Suprapubic skin (tissue), 3 donors: ENCODE results near the gene SMTNL2.

Source experiments
- EP300 ChIP-seq: sonication (generic); formaldehyde crosslinking; IDR thresholded peaks from one replicate; pipeline ENCODE4 v1.6.1; 2017; ENCODE audit warnings: antibody characterized with exemption
- TF ChIP-seq, protein P1 (sequence below), 2 donors: fragments of 200-600 bp in 1 of 2; fragments of 450-650 bp in 1 of 2; sonication (generic) in 1 of 2; IDR thresholded peaks; one replicate each; pipeline ENCODE4 v1.5.1; 2016 to 2019; ENCODE audit warnings: antibody characterized with exemption in 2 of 2, mild to moderate bottlenecking in 1 of 2, moderate library complexity in 1 of 2

DNA sequence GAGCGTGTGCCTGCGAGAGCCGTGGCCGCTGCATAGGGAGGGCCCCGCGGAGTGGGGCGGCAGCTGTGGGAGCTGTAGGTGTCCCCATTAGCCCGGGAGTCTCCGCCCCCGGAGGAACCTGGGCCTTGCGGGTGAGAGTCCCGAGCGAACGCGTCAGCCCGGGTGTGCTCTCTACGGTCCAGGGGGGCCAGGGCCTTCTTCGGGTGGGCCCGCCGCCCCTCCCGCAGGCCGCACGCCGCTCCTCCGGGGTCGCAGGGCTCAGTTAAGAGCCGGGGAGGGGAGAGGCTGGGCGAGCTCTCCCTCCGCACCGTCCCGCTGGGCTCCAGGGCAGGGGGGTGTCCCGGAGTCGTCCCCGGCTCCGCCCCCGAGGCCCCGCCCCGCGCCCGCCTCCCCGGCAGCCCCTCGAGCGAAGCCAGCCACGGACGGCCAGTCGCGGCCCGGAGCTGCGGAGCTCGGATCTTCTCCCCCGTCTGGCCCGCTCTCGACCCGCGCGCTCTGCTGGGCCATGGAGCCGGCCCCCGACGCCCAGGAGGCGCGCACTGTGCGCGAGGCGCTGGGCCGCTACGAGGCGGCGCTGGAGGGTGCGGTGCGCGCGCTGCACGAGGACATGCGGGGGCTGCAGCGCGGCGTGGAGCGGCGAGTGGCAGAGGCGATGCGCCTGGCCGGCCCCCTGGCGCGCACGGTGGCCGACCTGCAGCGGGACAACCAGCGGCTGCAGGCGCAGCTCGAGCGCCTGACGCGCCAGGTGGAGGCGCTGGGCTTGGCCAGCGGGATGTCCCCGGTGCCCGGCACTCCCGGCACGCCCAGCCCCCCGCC lies at the start of gene SMTNL2:
- TF ChIP-seq EP300 = no peak
- TF ChIP-seq, protein P1, sequence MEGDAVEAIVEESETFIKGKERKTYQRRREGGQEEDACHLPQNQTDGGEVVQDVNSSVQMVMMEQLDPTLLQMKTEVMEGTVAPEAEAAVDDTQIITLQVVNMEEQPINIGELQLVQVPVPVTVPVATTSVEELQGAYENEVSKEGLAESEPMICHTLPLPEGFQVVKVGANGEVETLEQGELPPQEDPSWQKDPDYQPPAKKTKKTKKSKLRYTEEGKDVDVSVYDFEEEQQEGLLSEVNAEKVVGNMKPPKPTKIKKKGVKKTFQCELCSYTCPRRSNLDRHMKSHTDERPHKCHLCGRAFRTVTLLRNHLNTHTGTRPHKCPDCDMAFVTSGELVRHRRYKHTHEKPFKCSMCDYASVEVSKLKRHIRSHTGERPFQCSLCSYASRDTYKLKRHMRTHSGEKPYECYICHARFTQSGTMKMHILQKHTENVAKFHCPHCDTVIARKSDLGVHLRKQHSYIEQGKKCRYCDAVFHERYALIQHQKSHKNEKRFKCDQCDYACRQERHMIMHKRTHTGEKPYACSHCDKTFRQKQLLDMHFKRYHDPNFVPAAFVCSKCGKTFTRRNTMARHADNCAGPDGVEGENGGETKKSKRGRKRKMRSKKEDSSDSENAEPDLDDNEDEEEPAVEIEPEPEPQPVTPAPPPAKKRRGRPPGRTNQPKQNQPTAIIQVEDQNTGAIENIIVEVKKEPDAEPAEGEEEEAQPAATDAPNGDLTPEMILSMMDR (IDR thresholded peaks at IDR 0.05) = no peak
